Measurements from ENCODE around the gene CYB561D2. TPM values are rescaled to one million over a fixed set of nuclear protein-coding genes. Genes with fewer than 3 reads are reported as not detected.

The CYB561D2 gene
- total RNA-seq, 1 experiment from 2014 or later: 9.5 TPM

DNA sequence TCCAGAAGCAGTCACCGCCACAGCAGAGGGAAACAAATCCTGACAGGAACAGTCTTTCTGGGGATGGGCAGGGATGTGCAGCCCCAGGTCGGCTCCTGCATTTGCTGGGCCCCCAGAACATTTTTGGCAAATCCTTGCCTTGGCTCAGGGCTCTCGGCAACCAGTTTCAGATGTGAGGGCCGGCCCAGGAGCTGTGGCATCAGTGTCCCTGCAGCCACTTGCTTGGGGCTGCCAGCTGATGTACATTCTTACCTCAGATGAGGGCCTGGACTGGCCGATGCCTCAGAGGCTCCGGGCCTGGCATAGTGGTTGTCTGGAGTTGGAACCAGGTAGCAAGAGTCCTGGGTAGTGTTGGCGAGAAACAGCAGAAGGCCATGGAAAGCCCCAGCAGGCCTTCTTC lies 4.2 kb downstream of the CYB561D2 start (continued):
- TF ChIP-seq, protein P1, sequence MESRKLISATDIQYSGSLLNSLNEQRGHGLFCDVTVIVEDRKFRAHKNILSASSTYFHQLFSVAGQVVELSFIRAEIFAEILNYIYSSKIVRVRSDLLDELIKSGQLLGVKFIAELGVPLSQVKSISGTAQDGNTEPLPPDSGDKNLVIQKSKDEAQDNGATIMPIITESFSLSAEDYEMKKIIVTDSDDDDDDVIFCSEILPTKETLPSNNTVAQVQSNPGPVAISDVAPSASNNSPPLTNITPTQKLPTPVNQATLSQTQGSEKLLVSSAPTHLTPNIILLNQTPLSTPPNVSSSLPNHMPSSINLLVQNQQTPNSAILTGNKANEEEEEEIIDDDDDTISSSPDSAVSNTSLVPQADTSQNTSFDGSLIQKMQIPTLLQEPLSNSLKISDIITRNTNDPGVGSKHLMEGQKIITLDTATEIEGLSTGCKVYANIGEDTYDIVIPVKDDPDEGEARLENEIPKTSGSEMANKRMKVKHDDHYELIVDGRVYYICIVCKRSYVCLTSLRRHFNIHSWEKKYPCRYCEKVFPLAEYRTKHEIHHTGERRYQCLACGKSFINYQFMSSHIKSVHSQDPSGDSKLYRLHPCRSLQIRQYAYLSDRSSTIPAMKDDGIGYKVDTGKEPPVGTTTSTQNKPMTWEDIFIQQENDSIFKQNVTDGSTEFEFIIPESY (IDR thresholded peaks at IDR 0.05; ENCODE audit: extremely low read depth, insufficient replicate concordance, low read length): no peak
- TF ChIP-seq EGR1 (IDR thresholded peaks at IDR 0.05; ENCODE audit: low read depth) (no peak), FOSL1 (IDR thresholded peaks at IDR 0.05; ENCODE audit: low read depth) (no peak)

- Histone ChIP-seq H3K9me3 (ENCODE audit: control insufficient read depth in 1 of 2, insufficient read depth in 1 of 2, low read depth in 1 of 2, low read length in 2 of 2) (no peaks in the 10 kb centered on the region), H3K9ac (ENCODE audit: low read length) (no peak overlapping the region), H3K4me1 (ENCODE audit: control insufficient read depth in 1 of 2, insufficient read depth in 2 of 2, low read length in 2 of 2) (peaks cover 12 to 47% of the 10 kb centered on the region in 2 experiments; a peak in 3 of 4 replicates), H4K20me1 (ENCODE audit: insufficient read depth) (no peaks in the 10 kb centered on the region), H3K4me2 (ENCODE audit: low read length) (no peak overlapping the region), H2AFZ (ENCODE audit: low read depth, low read length, poor library complexity, severe bottlenecking) (no peak overlapping the region), H3K9me2 (ENCODE audit: insufficient read depth) (no peaks in the 10 kb centered on the region), H3K36me3 (ENCODE audit: control insufficient read depth in 1 of 2, insufficient read depth in 2 of 2, low read length in 2 of 2) (peaks cover 14 to 31% of the 10 kb centered on the region in 2 experiments; a peak in 3 of 4 replicates), H3K4me3 (replicated peaks in 1 of 2; ENCODE audit: low read depth in 1 of 2, low read length in 2 of 2) (no peak overlapping the region), H3K27ac (ENCODE audit: low read depth, low read length) (no peak overlapping the region; the same call in 1 of the 2 replicates), H3K79me2 (ENCODE audit: insufficient read depth, low read length) (peaks cover 57% of the 10 kb centered on the region), H3K27me3 (ENCODE audit: insufficient read depth, low read length) (no peaks in the 10 kb centered on the region)
- intact Hi-C loops (cut with micrococcal nuclease): loop anchor here (10.0 kb wide), 1 partner anchor 1029 kb away; the partner anchor contains the start of gene MANF
- ChIA-PET POLR2A (no interaction called here), RAD21 (ENCODE audit: low non-redundant PET in 1 of 2, low total read pairs in 2 of 2, uncharacterized antibody in 2 of 2, unreplicated experiment in 2 of 2) (no interaction called here), CTCF (no interaction called here)
- BruUV-seq (replicated peaks): no TSS peak
- DNase-seq (ENCODE audit: low read depth, low spot score) (no peak), ATAC-seq (no peak)
- TF ChIP-seq EZH2 (IDR thresholded peaks at IDR 0.05) (no peak), YY1 (IDR thresholded peaks at IDR 0.05; ENCODE audit: extremely low read depth, insufficient replicate concordance, low read depth, low read length) (no peak)
Observed at GRCh38 chr3:50355829-50356552, 5.3 kb downstream of the CYB561D2 start.

Data from HCT116 (cell line).